K562 (cell line): ENCODE measurements around the gene LRRC61. TPM values are rescaled to one million over a fixed set of nuclear protein-coding genes. Genes with fewer than 3 reads are reported as not detected.
A peak's percentile ranks its signal among the peaks of the same experiment; 100 is the strongest.

Source experiments
- AFF1 ChIP-seq, 2 experiments: fragments of 450-650 bp; IDR thresholded peaks; 2 replicates each; pipeline ENCODE4 v1.6.1; 2018; ENCODE audit warnings: mild to moderate bottlenecking in 2 of 2, low read depth in 1 of 2; ENCODE audit not compliant: partially characterized antibody in 2 of 2
- ELF4 ChIP-seq: fragments of 450-650 bp; formaldehyde crosslinking; IDR thresholded peaks from 2 replicates; pipeline ENCODE4 v1.4.0; 2022; ENCODE audit warnings: missing genetic modification characterization
- HBP1 ChIP-seq: fragments of 450-650 bp; formaldehyde crosslinking; IDR thresholded peaks from 2 replicates; pipeline ENCODE4 v1.4.0; 2022; ENCODE audit warnings: missing genetic modification characterization
- HDAC6 ChIP-seq: IDR thresholded peaks from 2 replicates; pipeline ENCODE4 v1.6.1; 2012; ENCODE audit warnings: low read depth, mild to moderate bottlenecking, control low read depth, inconsistent platforms, low read length, moderate library complexity
- PHF20 ChIP-seq: fragments of 450-650 bp; IDR thresholded peaks from 2 replicates; pipeline ENCODE4 v1.6.1; 2018; ENCODE audit not compliant: partially characterized antibody
- POLR2H ChIP-seq: IDR thresholded peaks from 2 replicates; pipeline ENCODE4 v1.6.1; 2016; ENCODE audit warnings: missing genetic modification characterization, low read depth, mild to moderate bottlenecking, control low read depth, missing compliant biosample characterization, moderate library complexity
- SIRT6 ChIP-seq: IDR thresholded peaks from one replicate; pipeline ENCODE4 v1.6.1; 2012; ENCODE audit warnings: low read depth, mild to moderate bottlenecking, control low read depth, inconsistent platforms, low read length, moderate library complexity
- SNRNP70 ChIP-seq: fragments of 200-400 bp; formaldehyde crosslinking; optimal IDR thresholded peaks from 2 replicates; pipeline ENCODE3; 2017; ENCODE audit warnings: low read depth, low read length
- ZC3H11A ChIP-seq: IDR thresholded peaks from 2 replicates; pipeline ENCODE4 v1.6.1; 2012; ENCODE audit warnings: low read depth, low read length, improper control_type of control experiment
- ZC3H8 ChIP-seq: fragments of 450-650 bp; IDR thresholded peaks from 2 replicates; pipeline ENCODE4 v1.6.1; 2017
- ZKSCAN8 ChIP-seq: fragments of 200-800 bp; sonication (Bioruptor generic); IDR thresholded peaks from 2 replicates; pipeline ENCODE4 v1.6.1; 2016; ENCODE audit warnings: missing genetic modification characterization, missing compliant biosample characterization
- ZNF23 ChIP-seq: fragments of 250-450 bp; sonication (Bioruptor Pico); IDR thresholded peaks from 2 replicates; pipeline ENCODE4 v1.4.0; 2020; ENCODE audit warnings: mild to moderate bottlenecking
- ZNF232 ChIP-seq: sonication (generic); formaldehyde crosslinking; IDR thresholded peaks from 2 replicates; pipeline ENCODE4 v1.8.0; 2022; ENCODE audit warnings: mild to moderate bottlenecking, missing genetic modification reagents
- ZNF280A ChIP-seq: fragments of 450-650 bp; IDR thresholded peaks from 2 replicates; pipeline ENCODE4 v1.6.1; 2018; ENCODE audit warnings: mild to moderate bottlenecking, low read depth; ENCODE audit not compliant: partially characterized antibody
- ZNF586 ChIP-seq: fragments of 450-650 bp; formaldehyde crosslinking; conservative IDR thresholded peaks from 2 replicates; pipeline ENCODE4 v1.4.0; 2020; ENCODE audit warnings: mild to moderate bottlenecking, moderate library complexity
- ZNF76 ChIP-seq: fragments of 250-450 bp; sonication (Bioruptor Pico); IDR thresholded peaks from 2 replicates; pipeline ENCODE4 v1.4.0; 2020; ENCODE audit warnings: mild to moderate bottlenecking, moderate library complexity, borderline replicate concordance
- ZNF766 ChIP-seq: fragments of 200-800 bp; sonication (Bioruptor generic); conservative IDR thresholded peaks from 2 replicates; pipeline ENCODE4 v1.6.1; 2016; ENCODE audit warnings: missing genetic modification characterization, missing compliant biosample characterization
- polyA plus RNA-seq, 8 experiments: library from polyadenylated mRNA; depleted of rRNA in 4 of 8; stranded (reverse) in 5 of 8; unstranded in 3 of 8; fragments of >200 nt; fragmentation: Nextera tagmentation in 2 of 8; fragmentation: Illumina TruSeq in 1 of 8; extraction: Ambion mirVana in 2 of 8; extraction: Trizol in 1 of 8; gene quantifications; 2 replicates each; pipeline versions ENCODE4 v1.2.1 to v1.2.3, GENCODE V29; 2011 to 2014; ENCODE audit warnings: inconsistent platforms in 1 of 8, missing spikeins in 1 of 8
- total RNA-seq, 7 experiments: library from RNA; depleted of rRNA in 6 of 7; stranded (reverse); fragments of >200 nt in 6 of 7; fragmentation: Illumina TruSeq in 2 of 7; extraction: Trizol in 2 of 7; gene quantifications; 2 replicates each; pipeline versions ENCODE4 v1.2.1 to v1.2.3, GENCODE V29; 2011 to 2021; ENCODE audit warnings: low replicate concordance in 1 of 7

LRRC61 gene
- total and polyA plus RNA-seq, 9 of the 15 experiments (the other 6 are each of a cell fraction or from before 2014, with no cell fraction given): 1.3 to 55.2 (median 35.2) TPM

- TF ChIP-seq HBP1 (CRISPR knock-in tag): peak; percentile 93
- no peak for TF ChIP-seq SNRNP70
- TF ChIP-seq ZNF23 (CRISPR knock-in tag): no peak
- no peak for TF ChIP-seq ZNF76 (CRISPR knock-in tag)
- peak; percentile 91 for TF ChIP-seq PHF20
- TF ChIP-seq ZNF766 (CRISPR knock-in tag): no peak
- no peak for TF ChIP-seq ZC3H11A
- TF ChIP-seq AFF1 (IDR thresholded peaks at IDR 0.05; ENCODE audit: low read depth in 1 of 2, partially characterized antibody in 2 of 2): no peak
- peak; percentile 74 for TF ChIP-seq ZNF280A
- TF ChIP-seq ZC3H8: 0 out of 2 replicates have a peak, but pooled peaks have one; percentile 58
- TF ChIP-seq ELF4: peak; percentile 89; the same call in 1 of the 2 replicates
- peak; percentile 72; the same call in 1 of the 2 replicates for TF ChIP-seq HDAC6
- TF ChIP-seq SIRT6: no peak
- 0 out of 2 replicates have a peak, but pooled peaks have one; percentile 34 for TF ChIP-seq ZNF232 (CRISPR knock-in tag)
- TF ChIP-seq ZNF586 (CRISPR knock-in tag): no peak
- no peak for TF ChIP-seq POLR2H (tag)
- no peak for TF ChIP-seq ZKSCAN8 (CRISPR knock-in tag)
Measured at GRCh38 chr7:150359622-150360362, 36.6 kb downstream of the LRRC61 start (continued).
